ENCODE measurements around the gene USP48. TPM values are rescaled to one million over a fixed set of nuclear protein-coding genes. Genes with fewer than 3 reads are reported as not detected.
A peak's percentile ranks its signal among the peaks of the same experiment; 100 is the strongest.

Gene USP48
- total and polyA plus RNA-seq, 2 of the 13 experiments (the other 11 are each of a cell fraction or from before 2014, with no cell fraction given) = 30.4 to 30.7 TPM

DNA sequence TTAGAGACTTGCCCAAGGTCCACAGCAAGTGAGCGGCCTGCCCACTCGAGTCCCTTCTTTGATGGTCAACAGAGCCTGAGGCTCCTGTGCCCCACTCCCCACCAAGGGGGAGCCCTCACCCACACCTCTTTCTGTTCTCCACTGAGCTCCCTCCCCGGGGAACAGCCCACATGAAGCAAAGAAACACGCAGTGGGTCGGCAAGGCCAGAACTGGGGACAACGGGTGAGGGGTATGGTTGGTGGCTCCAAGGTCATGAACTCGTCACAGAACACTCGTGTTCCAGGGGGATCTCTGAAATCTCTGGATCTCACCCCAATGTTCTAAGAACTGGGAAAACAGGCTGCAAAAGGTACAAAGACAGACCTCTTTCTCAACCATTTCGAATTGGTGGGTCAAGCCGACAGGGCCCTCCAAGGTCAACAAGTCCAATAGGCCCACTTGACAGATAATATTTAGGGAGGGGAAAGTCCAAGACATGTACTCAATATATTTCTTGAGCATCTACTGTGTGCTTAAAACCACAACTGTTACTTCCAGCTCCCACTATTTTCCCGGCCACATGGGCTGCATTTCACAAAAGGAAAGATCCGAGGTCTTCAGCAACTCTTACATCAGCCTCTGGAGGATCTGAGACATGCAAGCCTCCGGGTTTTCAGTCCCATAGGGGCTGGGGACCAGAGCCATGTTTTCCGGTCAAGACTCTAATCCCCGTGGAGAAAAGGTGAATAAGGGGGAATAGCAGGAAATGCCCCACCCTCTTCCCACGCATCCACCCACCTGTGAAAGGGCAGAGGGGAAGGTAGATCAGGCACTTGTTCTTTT, 112.7 kb downstream of the USP48 start:
- ATAC-seq (no peak), FAIRE-seq (peak; percentile 18), DNase-seq (ENCODE audit: low spot score) (no peak)
- peak overlapping the region; percentile 38 to 81 (median 55) for H3K4me3 ChIP-seq (replicated peaks in 1 of 3; ENCODE audit: insufficient read depth in 1 of 3, low read depth in 2 of 3, low read length in 3 of 3)
- no peak overlapping the region for H2AFZ ChIP-seq (ENCODE audit: low read length)
- H4K20me1 ChIP-seq (ENCODE audit: insufficient read depth, low read length) = peaks cover 5% of the 10 kb centered on the region
- intact Hi-C loops (cut with micrococcal nuclease; ENCODE audit: unreplicated experiment) = no loop called here
- BruUV-seq (replicated peaks) = TSS peak; percentile 62
- peaks cover under 1 to 7% of the 10 kb centered on the region in 2 experiments; a peak in 3 of 5 replicates for H3K36me3 ChIP-seq (replicated peaks in 1 of 2; ENCODE audit: control insufficient read depth in 1 of 2, insufficient read depth in 2 of 2, low read length in 2 of 2)
- peak overlapping the region; percentile 87 for H3K27ac ChIP-seq (ENCODE audit: extremely low read length, insufficient read depth, low read length)
- CTCF ChIA-PET (ENCODE audit: low intra/inter-chr PET ratio, low total read pairs) = no interaction called here
- H3K79me2 ChIP-seq (ENCODE audit: insufficient read depth, low read length) = peaks cover 10% of the 10 kb centered on the region
- 12% methylated on average over 14 of the region's 16 CpGs for WGBS (ENCODE audit: low lambda C conversion rate)
- peaks cover 67% of the 10 kb centered on the region for H3K4me1 ChIP-seq (ENCODE audit: insufficient read depth, low read length)
- H3K27me3 ChIP-seq (ENCODE audit: control insufficient read depth in 1 of 2, insufficient read depth in 2 of 2, low read length in 2 of 2) = no peaks in the 10 kb centered on the region
- peak overlapping the region; percentile 83 for H3K9ac ChIP-seq (ENCODE audit: insufficient read depth, low read depth, low read length)
- no peaks in the 10 kb centered on the region for H3K9me3 ChIP-seq (ENCODE audit: low read length)
- H3K4me2 ChIP-seq (ENCODE audit: low read depth, low read length) = peak overlapping the region; percentile 89
- POLR2A ChIA-PET = interaction anchor here (0.7 to 1.6 kb wide), 10 partner anchors 9 to 383 kb away, joined by 3 to 8 read pairs (median 4); partner anchors contain the start of gene CDC42
- in situ Hi-C loops (cut with HindIII; ENCODE audit: extremely low pct_ligation_motif_present, low pct_unique_long_range_greater_than_20kb) = no loop called here
- TF ChIP-seq ZNF292 (CRISPR knock-in tag; IDR thresholded peaks at IDR 0.05; ENCODE audit: borderline replicate concordance, low read depth) = no peak
- TF ChIP-seq NFE2L2 (IDR thresholded peaks at IDR 0.05; ENCODE audit: low read length) = no peak
- TF ChIP-seq MED8 (CRISPR knock-in tag; IDR thresholded peaks at IDR 0.05; ENCODE audit: insufficient replicate concordance) = no peak
- TF ChIP-seq MTF2 (CRISPR knock-in tag; IDR thresholded peaks at IDR 0.05; ENCODE audit: borderline replicate concordance) = 0 out of 2 replicates have a peak, but pooled peaks have one; percentile 4
- 0 out of 2 replicates have a peak, but pooled peaks have one; percentile 7 for TF ChIP-seq ZMYM2 (CRISPR knock-in tag; IDR thresholded peaks at IDR 0.05)
- TF ChIP-seq ZNF687 (CRISPR knock-in tag; IDR thresholded peaks at IDR 0.05) = no peak
- TF ChIP-seq, protein P1, sequence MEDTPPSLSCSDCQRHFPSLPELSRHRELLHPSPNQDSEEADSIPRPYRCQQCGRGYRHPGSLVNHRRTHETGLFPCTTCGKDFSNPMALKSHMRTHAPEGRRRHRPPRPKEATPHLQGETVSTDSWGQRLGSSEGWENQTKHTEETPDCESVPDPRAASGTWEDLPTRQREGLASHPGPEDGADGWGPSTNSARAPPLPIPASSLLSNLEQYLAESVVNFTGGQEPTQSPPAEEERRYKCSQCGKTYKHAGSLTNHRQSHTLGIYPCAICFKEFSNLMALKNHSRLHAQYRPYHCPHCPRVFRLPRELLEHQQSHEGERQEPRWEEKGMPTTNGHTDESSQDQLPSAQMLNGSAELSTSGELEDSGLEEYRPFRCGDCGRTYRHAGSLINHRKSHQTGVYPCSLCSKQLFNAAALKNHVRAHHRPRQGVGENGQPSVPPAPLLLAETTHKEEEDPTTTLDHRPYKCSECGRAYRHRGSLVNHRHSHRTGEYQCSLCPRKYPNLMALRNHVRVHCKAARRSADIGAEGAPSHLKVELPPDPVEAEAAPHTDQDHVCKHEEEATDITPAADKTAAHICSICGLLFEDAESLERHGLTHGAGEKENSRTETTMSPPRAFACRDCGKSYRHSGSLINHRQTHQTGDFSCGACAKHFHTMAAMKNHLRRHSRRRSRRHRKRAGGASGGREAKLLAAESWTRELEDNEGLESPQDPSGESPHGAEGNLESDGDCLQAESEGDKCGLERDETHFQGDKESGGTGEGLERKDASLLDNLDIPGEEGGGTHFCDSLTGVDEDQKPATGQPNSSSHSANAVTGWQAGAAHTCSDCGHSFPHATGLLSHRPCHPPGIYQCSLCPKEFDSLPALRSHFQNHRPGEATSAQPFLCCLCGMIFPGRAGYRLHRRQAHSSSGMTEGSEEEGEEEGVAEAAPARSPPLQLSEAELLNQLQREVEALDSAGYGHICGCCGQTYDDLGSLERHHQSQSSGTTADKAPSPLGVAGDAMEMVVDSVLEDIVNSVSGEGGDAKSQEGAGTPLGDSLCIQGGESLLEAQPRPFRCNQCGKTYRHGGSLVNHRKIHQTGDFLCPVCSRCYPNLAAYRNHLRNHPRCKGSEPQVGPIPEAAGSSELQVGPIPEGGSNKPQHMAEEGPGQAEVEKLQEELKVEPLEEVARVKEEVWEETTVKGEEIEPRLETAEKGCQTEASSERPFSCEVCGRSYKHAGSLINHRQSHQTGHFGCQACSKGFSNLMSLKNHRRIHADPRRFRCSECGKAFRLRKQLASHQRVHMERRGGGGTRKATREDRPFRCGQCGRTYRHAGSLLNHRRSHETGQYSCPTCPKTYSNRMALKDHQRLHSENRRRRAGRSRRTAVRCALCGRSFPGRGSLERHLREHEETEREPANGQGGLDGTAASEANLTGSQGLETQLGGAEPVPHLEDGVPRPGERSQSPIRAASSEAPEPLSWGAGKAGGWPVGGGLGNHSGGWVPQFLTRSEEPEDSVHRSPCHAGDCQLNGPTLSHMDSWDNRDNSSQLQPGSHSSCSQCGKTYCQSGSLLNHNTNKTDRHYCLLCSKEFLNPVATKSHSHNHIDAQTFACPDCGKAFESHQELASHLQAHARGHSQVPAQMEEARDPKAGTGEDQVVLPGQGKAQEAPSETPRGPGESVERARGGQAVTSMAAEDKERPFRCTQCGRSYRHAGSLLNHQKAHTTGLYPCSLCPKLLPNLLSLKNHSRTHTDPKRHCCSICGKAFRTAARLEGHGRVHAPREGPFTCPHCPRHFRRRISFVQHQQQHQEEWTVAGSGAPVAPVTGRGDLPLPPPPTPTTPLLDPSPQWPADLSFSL (CRISPR knock-in tag; IDR thresholded peaks at IDR 0.05) = no peak
- TF ChIP-seq SATB2 (CRISPR knock-in tag; IDR thresholded peaks at IDR 0.05) = no peak
- no peak for TF ChIP-seq BCL6 (CRISPR knock-in tag; IDR thresholded peaks at IDR 0.05)
- TF ChIP-seq EEA1 (CRISPR knock-in tag; IDR thresholded peaks at IDR 0.05; ENCODE audit: borderline replicate concordance) = no peak; the same call in 1 of the 2 replicates
- no peak for TF ChIP-seq CHD2 (IDR thresholded peaks at IDR 0.05; ENCODE audit: low read depth, low read length)
- peak; percentile 78 for TF ChIP-seq ZNF572 (CRISPR knock-in tag; IDR thresholded peaks at IDR 0.05)
- no peak for TF ChIP-seq ATM (IDR thresholded peaks at IDR 0.05; ENCODE audit: borderline replicate concordance)
